B cell (primary cell): ENCODE results near the gene GYS1. TPM values are rescaled to one million over a fixed set of nuclear protein-coding genes. Genes with fewer than 3 reads are reported as not detected.
"Not testable (repeated sequence)": the region's sequence is repeated elsewhere in the genome, so short reads cannot be mapped to it uniquely, and the experiment has no call there.

ENCODE experiments used
- ATAC-seq: fragments of 200-7000 bp; cut with Tn5 transposase; one replicate; pipeline ENCODE4 v1.10.0; 2021; ENCODE audit warnings: low read depth, mild to moderate bottlenecking, moderate number of reproducible peaks, moderate library complexity
- CTCF ChIA-PET: fragments of 350-600 bp; sonication (Branson Sonifier 250); formaldehyde crosslinking; loops from one replicate; lab custom pipeline; 2021; ENCODE audit warnings: antibody characterized with exemption, inconsistent platforms; lab: Charles Lee
- POLR2A ChIA-PET: fragments of 350-600 bp; sonication (Branson Sonifier 250); formaldehyde crosslinking; loops from one replicate; lab custom pipeline; 2021; ENCODE audit warnings: antibody characterized with exemption; lab: Charles Lee
- DNase-seq: peaks from one replicate; pipeline ENCODE4 v3.0.0; 2013
- H2AFZ ChIP-seq: 2 replicates; pipeline ENCODE4 v1.6.1; 2012; ENCODE audit warnings: mild to moderate bottlenecking, low read depth, low read length; ENCODE audit not compliant: insufficient read depth, poor library complexity, severe bottlenecking
- H3K27ac ChIP-seq, 2 donors: 1 replicate in 1 of 2; 2 replicates in 1 of 2; pipeline ENCODE4 v1.5.1; 2012 to 2013; ENCODE audit warnings: low read length in 2 of 2, mild to moderate bottlenecking in 2 of 2, moderate library complexity in 1 of 2
- H3K27me3 ChIP-seq, 4 experiments: fragments of 200-600 bp in 1 of 4; sonication (generic) in 1 of 4; replicated peaks in 1 of 4; 1 replicate in 2 of 4; 2 replicates in 2 of 4; pipeline versions ENCODE4 v1.6.1 to v1.7.0; 2013 to 2016; ENCODE audit warnings: low read length in 3 of 4, mild to moderate bottlenecking in 2 of 4, mixed read lengths in 1 of 4, moderate library complexity in 1 of 4; ENCODE audit not compliant: insufficient read depth in 4 of 4, control insufficient read depth in 3 of 4; ENCODE audit errors: control extremely low read depth in 1 of 4
- H3K36me3 ChIP-seq, 2 experiments: replicated peaks in 1 of 2; 1 replicate in 1 of 2; 2 replicates in 1 of 2; pipeline versions ENCODE4 v1.6.1 to v1.7.1; 2013; ENCODE audit warnings: low read length in 1 of 2; ENCODE audit not compliant: insufficient read depth in 2 of 2, control insufficient read depth in 1 of 2; ENCODE audit errors: control extremely low read depth in 1 of 2, extremely low read depth in 1 of 2
- H3K4me1 ChIP-seq, 2 donors: fragments of 200-600 bp in 1 of 2; sonication (generic) in 1 of 2; 1 replicate in 1 of 2; 2 replicates in 1 of 2; pipeline versions ENCODE4 v1.5.1 to v1.6.1; 2013 to 2017; ENCODE audit warnings: low read length in 2 of 2; ENCODE audit not compliant: control insufficient read depth in 2 of 2, insufficient read depth in 2 of 2
- H3K4me2 ChIP-seq: replicated peaks from 2 replicates; pipeline ENCODE3; 2012; ENCODE audit warnings: mild to moderate bottlenecking, low read depth, low read length; ENCODE audit not compliant: poor library complexity, severe bottlenecking
- H3K4me3 ChIP-seq, 5 experiments: fragments of 200-600 bp in 1 of 5; sonication (generic) in 1 of 5; 1 replicate in 3 of 5; 2 replicates in 2 of 5; pipeline versions ENCODE4 v1.5.1 to v1.7.0; 2011 to 2016; ENCODE audit warnings: low read length in 4 of 5, mild to moderate bottlenecking in 4 of 5, low read depth in 2 of 5, control low read depth in 1 of 5, moderate library complexity in 1 of 5; ENCODE audit not compliant: insufficient read depth in 1 of 5; ENCODE audit errors: control extremely low read depth in 1 of 5, extremely low read depth in 1 of 5
- H3K79me2 ChIP-seq: fragments of 200-600 bp; sonication (generic); one replicate; pipeline ENCODE4 v1.6.0; 2016; ENCODE audit warnings: low read length; ENCODE audit not compliant: control insufficient read depth, insufficient read depth
- H3K9ac ChIP-seq: fragments of 200-600 bp; sonication (generic); 2 replicates; pipeline ENCODE4 v1.6.1; 2017; ENCODE audit warnings: mild to moderate bottlenecking, low read length, moderate library complexity
- H3K9me3 ChIP-seq, 3 donors: one replicate each; pipeline versions ENCODE4 v1.6.1 to v1.7.1; 2013; ENCODE audit warnings: low read length in 2 of 3; ENCODE audit not compliant: control insufficient read depth in 2 of 3, insufficient read depth in 1 of 3; ENCODE audit errors: control extremely low read depth in 1 of 3
- H4K20me1 ChIP-seq: 2 replicates; pipeline ENCODE4 v1.6.0; 2012; ENCODE audit warnings: mild to moderate bottlenecking, low read length; ENCODE audit not compliant: insufficient read depth, control insufficient read depth, poor library complexity, severe bottlenecking
- H3K27ac Mint-ChIP-seq: one replicate; pipeline ENCODE4 v1.8.0; 2021; ENCODE audit warnings: mixed read lengths
- H3K27me3 Mint-ChIP-seq: one replicate; pipeline ENCODE4 v1.8.0; 2021; ENCODE audit warnings: mixed read lengths
- H3K4me1 Mint-ChIP-seq: one replicate; pipeline ENCODE4 v1.8.0; 2021; ENCODE audit warnings: mixed read lengths
- H3K4me3 Mint-ChIP-seq: one replicate; pipeline ENCODE4 v1.8.0; 2021; ENCODE audit warnings: mixed read lengths
- H3K9me3 Mint-ChIP-seq: one replicate; pipeline ENCODE4 v1.8.0; 2022; ENCODE audit warnings: mixed read lengths; ENCODE audit not compliant: insufficient read depth
- CTCF ChIP-seq: fragments of 200-600 bp; IDR thresholded peaks from one replicate; pipeline ENCODE4 v1.8.0; 2022; ENCODE audit warnings: antibody characterized with exemption, mild to moderate bottlenecking
- EZH2 ChIP-seq: IDR thresholded peaks from 2 replicates; pipeline ENCODE4 v1.6.1; 2012; ENCODE audit warnings: borderline replicate concordance, low read depth, mild to moderate bottlenecking, moderate library complexity, low read length; ENCODE audit not compliant: insufficient read depth, poor library complexity, severe bottlenecking
- WGBS: methylation state at CpG from one replicate; pipeline ENCODE4 v1.1.5; 2013; ENCODE audit warnings: missing lambda C conversion rate; ENCODE audit not compliant: insufficient coverage; 5-methylcytosine and 5-hydroxymethylcytosine counted together
- intact Hi-C: fragments of 100-400 bp; cut with micrococcal nuclease; formaldehyde crosslinking; loops from one replicate; pipeline ENCODE4 v1.10.0; 2022
- polyA minus RNA-seq: library from RNA; depleted of rRNA, polyadenylated mRNA; stranded (reverse); fragments of >200 nt; gene quantifications from 2 replicates; pipeline ENCODE4 v1.2.3, GENCODE V29; 2012
- polyA plus RNA-seq: library from polyadenylated mRNA; depleted of rRNA; stranded (reverse); fragments of >200 nt; gene quantifications from 2 replicates; pipeline ENCODE4 v1.2.3, GENCODE V29; 2012
- total RNA-seq, 2 donors: library from RNA; stranded (reverse); fragments of 120-200 nt in 1 of 2; gene quantifications; 1 replicate in 1 of 2; 2 replicates in 1 of 2; pipeline versions ENCODE4 v1.2.3 to v1.2.4, GENCODE V29; 2013 to 2022

The GYS1 gene
- total RNA-seq, result 62.7 and 63.0 TPM in 2 replicates
- 19.9 TPM for total RNA-seq (2013)
- polyA plus RNA-seq, result 22.7 and 28.9 TPM in 2 replicates
- 29.2 and 30.0 TPM in 2 replicates for polyA minus RNA-seq

GRCh38 chr19:48993175-48994034 lies at the start of gene GYS1, which contains the start of gene RUVBL2:
TSS of gene GYS1 (minus strand) at chr19:48993309. CDS start at chr19:48993112, 197 bp downstream.
TSS of gene RUVBL2 (plus strand) at chr19:48993887. CDS start at chr19:48993912, 25 bp downstream.
- H3K27me3 ChIP-seq, result no peaks in the 10 kb centered on the region
- H3K9me3 ChIP-seq, result no peaks in the 10 kb centered on the region
- H3K4me3 ChIP-seq, result peak within 1 kb of the TSS; percentile 61 to 94 (median 79)
- Mint-ChIP-seq H3K4me3 (peak within 1 kb of the TSS; percentile 94), H3K9me3 (no peaks in the 10 kb centered on the region), H3K27ac (peak within 1 kb of the TSS; percentile 92), H3K27me3 (no peaks in the 10 kb centered on the region), H3K4me1 (peaks cover 34% of the 10 kb centered on the region)
- peak; percentile 100 for DNase-seq
- ChIA-PET CTCF (interaction anchor here (0.5 to 3.4 kb wide), 37 partner anchors 8 to 573 kb away, joined by 3 to 17 read pairs (median 4); partner anchors contain the start of genes DHDH, FTL, HSD17B14 and LIN7B), POLR2A (interaction anchor here (0.6 to 1.4 kb wide), 16 partner anchors 10 to 1250 kb away, joined by 3 to 17 read pairs (median 5); partner anchors contain the start of genes BAX, CA11, FTL and HSD17B14)
- H4K20me1 ChIP-seq, result peaks cover 15% of the 10 kb centered on the region
- peaks cover 69% of the 10 kb centered on the region for H3K79me2 ChIP-seq
- H2AFZ ChIP-seq, result peak within 1 kb of the TSS; percentile 94
- peak; percentile 91 for ATAC-seq
- WGBS, result under 1% methylated on average over 48 of the region's 56 CpGs
- intact Hi-C loops, result loop anchor here (1.0 to 10.0 kb wide), 9 partner anchors 15 to 215 kb away; partner anchors contain the start of genes C19orf73, FTL, LIN7B and NUCB1
- TF ChIP-seq EZH2, result no peak
- TF ChIP-seq CTCF, result peak; percentile 99
- peak within 1 kb of the TSS; percentile 77 to 89 for H3K27ac ChIP-seq
- peaks cover 15 to 27% of the 10 kb centered on the region in 2 donors for H3K4me1 ChIP-seq
- peaks cover 0 to 6% of the 10 kb centered on the region in 2 experiments for H3K36me3 ChIP-seq
- peak within 1 kb of the TSS; percentile 99 for H3K4me2 ChIP-seq
- H3K9ac ChIP-seq, result peak within 1 kb of the TSS; percentile 94

- ATAC-seq, H2AFZ ChIP-seq, H3K9me3 Mint-ChIP-seq, H4K20me1 ChIP-seq, H3K27me3 ChIP-seq, POLR2A ChIA-PET, H3K27ac Mint-ChIP-seq, CTCF ChIA-PET, H3K36me3 ChIP-seq, H3K79me2 ChIP-seq, H3K4me2 ChIP-seq, H3K9me3 ChIP-seq, intact Hi-C loops, H3K4me3 ChIP-seq, H3K9ac ChIP-seq, H3K27me3 Mint-ChIP-seq, H3K27ac ChIP-seq, H3K4me1 ChIP-seq, DNase-seq, H3K4me1 Mint-ChIP-seq, H3K4me3 Mint-ChIP-seq: not testable (repeated sequence)
- WGBS, result no CpG with 5 or more reads among the region's 4 CpGs
These were observed 49.6 kb upstream of the GYS1 start for GRCh38 chr19:49042666-49043065.
